Measurements from ENCODE around the gene ABCC3.
"Not testable (repeated sequence)": the region's sequence is repeated elsewhere in the genome, so short reads cannot be mapped to it uniquely, and the experiment has no call there.

ABCC3 gene

GRCh38 chr17:50666316-50666715 lies 31.6 kb downstream of the ABCC3 start:
- DNase-seq (ENCODE audit: low spot score), result no peak

- DNase-seq (ENCODE audit: low spot score), result no peak
These were observed 32.8 kb downstream of the ABCC3 start for GRCh38 chr17:50667259-50668024.

GRCh38 chr17:50668025-50668837 lies 33.5 kb downstream of the ABCC3 start:
- no peak for DNase-seq (ENCODE audit: low spot score)

GRCh38 chr17:50668838-50669581 lies 34.3 kb downstream of the ABCC3 start:
- no peak for DNase-seq (ENCODE audit: low spot score)

GRCh38 chr17:50672071-50672470 lies 37.4 kb downstream of the ABCC3 start:
- DNase-seq (ENCODE audit: low spot score), result no peak

GRCh38 chr17:50672831-50673551 lies 38.3 kb downstream of the ABCC3 start:
- DNase-seq (ENCODE audit: low spot score), result no peak

GRCh38 chr17:50675190-50675589 lies 40.5 kb downstream of the ABCC3 start:
- DNase-seq (ENCODE audit: low spot score), result no peak

GRCh38 chr17:50675627-50676026 lies 40.9 kb downstream of the ABCC3 start:
- no peak for DNase-seq (ENCODE audit: low spot score)

GRCh38 chr17:50676065-50676975 lies 41.6 kb downstream of the ABCC3 start:
- no peak for DNase-seq (ENCODE audit: low spot score)

GRCh38 chr17:50677851-50678375 lies 43.2 kb downstream of the ABCC3 start:
- no peak for DNase-seq (ENCODE audit: low spot score)

GRCh38 chr17:50679008-50679544 lies 44.4 kb downstream of the ABCC3 start:
- no peak for DNase-seq (ENCODE audit: low spot score)

- no peak for DNase-seq (ENCODE audit: low spot score)
These were observed 45.4 kb downstream of the ABCC3 start for GRCh38 chr17:50680126-50680525.

GRCh38 chr17:50680543-50681262 lies 46.0 kb downstream of the ABCC3 start:
- not testable (repeated sequence) for DNase-seq (ENCODE audit: low spot score)

- DNase-seq (ENCODE audit: low spot score), result no peak
These were observed 46.9 kb downstream of the ABCC3 start for GRCh38 chr17:50681263-50682200.

- DNase-seq (ENCODE audit: low spot score), result no peak
These were observed 47.8 kb downstream of the ABCC3 start for GRCh38 chr17:50682441-50682840.

- no peak for DNase-seq (ENCODE audit: low spot score)
These were observed 48.3 kb downstream of the ABCC3 start for GRCh38 chr17:50682938-50683337.

- no peak for DNase-seq (ENCODE audit: low spot score)
These were observed 49.0 kb downstream of the ABCC3 start for GRCh38 chr17:50683434-50684287.

- no peak for DNase-seq (ENCODE audit: low spot score)
These were observed 49.6 kb downstream of the ABCC3 start for GRCh38 chr17:50684288-50684611.
